Epithelial cell of esophagus (primary cell): ENCODE data around the gene YPEL1.

Source experiments
- DNase-seq: peaks from one replicate; pipeline ENCODE4 v3.0.0; 2010; ENCODE audit warnings: low read depth
- H3K4me3 ChIP-seq: 2 replicates; pipeline ENCODE4 v1.5.1; 2011; ENCODE audit warnings: mild to moderate bottlenecking, low read length, control low read depth
- TF ChIP-seq, protein P1 (sequence below): IDR thresholded peaks from 2 replicates; pipeline ENCODE4 v1.5.1; 2011; ENCODE audit warnings: low read depth, mild to moderate bottlenecking, low read length, control low read depth, inconsistent platforms; ENCODE audit not compliant: insufficient read depth; ENCODE audit errors: missing control alignments

Gene YPEL1

DNA sequence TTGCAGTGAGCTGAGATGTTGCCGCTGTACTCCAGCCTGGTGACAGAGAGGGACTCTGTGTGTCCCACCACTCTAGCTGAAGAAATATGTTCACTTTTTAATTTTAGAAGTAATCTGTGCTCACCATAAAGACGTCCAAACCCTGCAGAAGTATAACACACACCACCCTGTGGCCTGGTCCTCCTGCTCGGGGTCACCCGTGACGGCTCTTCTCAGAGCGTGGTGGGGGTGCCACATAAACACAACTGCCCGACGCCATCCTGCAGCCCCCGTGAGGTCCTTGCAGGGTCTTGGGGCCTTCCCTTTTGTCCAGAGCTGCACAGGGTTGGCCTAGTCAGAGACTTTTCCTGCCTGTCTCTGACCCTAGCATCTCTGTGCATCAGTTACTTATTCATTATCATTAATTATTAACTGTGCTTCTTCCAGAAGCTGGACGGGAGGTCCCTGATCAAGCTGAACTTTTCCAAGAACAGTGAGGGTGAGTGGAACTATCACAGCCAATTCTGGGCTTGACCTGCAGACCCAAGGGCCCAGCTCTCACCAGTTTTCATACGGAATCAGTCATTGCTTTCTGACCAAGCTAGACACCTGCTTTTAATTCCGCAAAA is 60.9 kb downstream of the YPEL1 start:
- no peak for DNase-seq
- no peak overlapping the region for H3K4me3 ChIP-seq
- TF ChIP-seq, protein P1, sequence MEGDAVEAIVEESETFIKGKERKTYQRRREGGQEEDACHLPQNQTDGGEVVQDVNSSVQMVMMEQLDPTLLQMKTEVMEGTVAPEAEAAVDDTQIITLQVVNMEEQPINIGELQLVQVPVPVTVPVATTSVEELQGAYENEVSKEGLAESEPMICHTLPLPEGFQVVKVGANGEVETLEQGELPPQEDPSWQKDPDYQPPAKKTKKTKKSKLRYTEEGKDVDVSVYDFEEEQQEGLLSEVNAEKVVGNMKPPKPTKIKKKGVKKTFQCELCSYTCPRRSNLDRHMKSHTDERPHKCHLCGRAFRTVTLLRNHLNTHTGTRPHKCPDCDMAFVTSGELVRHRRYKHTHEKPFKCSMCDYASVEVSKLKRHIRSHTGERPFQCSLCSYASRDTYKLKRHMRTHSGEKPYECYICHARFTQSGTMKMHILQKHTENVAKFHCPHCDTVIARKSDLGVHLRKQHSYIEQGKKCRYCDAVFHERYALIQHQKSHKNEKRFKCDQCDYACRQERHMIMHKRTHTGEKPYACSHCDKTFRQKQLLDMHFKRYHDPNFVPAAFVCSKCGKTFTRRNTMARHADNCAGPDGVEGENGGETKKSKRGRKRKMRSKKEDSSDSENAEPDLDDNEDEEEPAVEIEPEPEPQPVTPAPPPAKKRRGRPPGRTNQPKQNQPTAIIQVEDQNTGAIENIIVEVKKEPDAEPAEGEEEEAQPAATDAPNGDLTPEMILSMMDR: no peak

DNA sequence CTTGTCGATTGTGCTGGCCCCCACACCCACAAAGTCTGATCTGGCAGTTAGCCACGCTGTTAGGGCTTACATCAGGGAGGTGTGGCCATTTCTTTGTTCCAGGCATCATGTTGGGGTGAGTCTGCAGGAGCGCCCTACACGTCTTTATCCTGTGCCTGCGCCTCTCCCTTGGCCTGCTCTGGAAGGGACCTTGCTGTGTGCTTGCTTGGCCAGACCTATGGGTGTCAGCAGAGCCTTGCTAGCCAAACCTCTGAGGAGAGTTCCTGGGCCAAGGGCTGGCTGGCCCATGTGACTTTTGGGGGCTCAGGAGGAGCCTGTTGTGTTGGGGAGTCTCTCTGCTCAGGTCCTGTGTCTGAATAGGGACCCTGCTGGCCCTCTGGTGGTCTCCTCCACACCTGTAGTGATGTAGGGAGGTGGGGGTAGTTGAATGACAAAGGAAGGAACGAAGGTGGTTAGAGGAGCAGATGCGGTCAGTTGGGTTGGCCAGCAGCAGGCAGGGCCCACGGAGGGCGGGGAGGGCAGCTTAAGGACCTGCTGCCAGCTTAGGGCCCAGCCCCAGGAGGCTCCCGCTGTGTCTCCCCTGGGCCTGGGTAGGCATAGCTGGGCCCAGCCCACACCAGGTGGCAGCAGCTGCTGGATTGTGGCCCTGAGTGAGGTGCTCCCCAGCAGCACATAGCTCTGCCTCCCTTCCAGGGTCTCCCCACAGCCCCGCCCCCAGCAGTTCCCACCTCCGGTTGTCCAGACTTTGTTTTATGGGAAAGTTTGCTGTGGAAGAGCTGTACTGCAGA is 61.9 kb downstream of the YPEL1 start:
- no peak overlapping the region for H3K4me3 ChIP-seq
- TF ChIP-seq, protein P1: peak; percentile 16
- DNase-seq: no peak

GRCh38 chr22:21672107-21672629 is 63.4 kb downstream of the YPEL1 start:
- TF ChIP-seq, protein P1: no peak
- no peak for DNase-seq
- H3K4me3 ChIP-seq: no peak overlapping the region

DNA sequence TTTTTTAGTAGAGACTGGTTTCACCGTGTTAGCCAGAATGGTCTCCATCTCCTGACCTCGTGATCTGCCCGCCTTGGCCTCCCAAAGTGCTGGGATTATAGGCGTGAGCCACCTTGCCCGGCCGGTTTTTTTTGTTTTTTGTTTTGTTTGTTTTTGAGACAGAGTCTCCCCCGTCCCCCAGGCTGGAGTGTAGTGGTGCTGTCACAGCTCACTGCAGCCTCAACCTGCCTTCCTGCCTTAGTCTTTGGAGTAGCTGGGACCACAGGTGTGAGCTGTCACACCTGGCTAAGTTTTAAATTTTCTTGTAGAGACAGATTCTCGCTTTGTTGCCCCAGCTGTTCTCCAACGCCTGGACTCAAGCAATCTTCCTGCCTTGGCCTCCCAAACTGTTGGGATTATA is 66.6 kb downstream of the YPEL1 start:
- TF ChIP-seq, protein P1: no peak
- no peak overlapping the region for H3K4me3 ChIP-seq
- DNase-seq: peak; percentile 53

- TF ChIP-seq, protein P1: no peak
- H3K4me3 ChIP-seq: peak overlapping the region; percentile 89
- DNase-seq: no peak
Measured at GRCh38 chr22:21666786-21667185, 68.8 kb downstream of the YPEL1 start.

- H3K4me3 ChIP-seq: peak overlapping the region; percentile 89
- DNase-seq: no peak
- TF ChIP-seq, protein P1: no peak
Measured at GRCh38 chr22:21665047-21665851, 70.3 kb downstream of the YPEL1 start.
